ENCODE results near the gene CCDC24. TPM values are rescaled to one million over a fixed set of nuclear protein-coding genes. Genes with fewer than 3 reads are reported as not detected.

Gene CCDC24
- total and polyA plus RNA-seq, 4 donors = 0.92 to 4.2 (median 2.3) TPM

- DNase-seq (ENCODE audit: low spot score) = no peak
Observed at GRCh38 chr1:43954036-43954435, 37.4 kb upstream of the CCDC24 start.

GRCh38 chr1:43956234-43956633, 35.2 kb upstream of the CCDC24 start:
- Histone ChIP-seq H3K27me3 (ENCODE audit: control insufficient read depth in 4 of 4, insufficient read depth in 4 of 4, low read length in 3 of 4) (no peaks in the 10 kb centered on the region), H3K9me3 (ENCODE audit: control insufficient read depth in 4 of 4, low read length in 3 of 4) (no peaks in the 10 kb centered on the region), H3K27ac (ENCODE audit: low read depth in 1 of 2, low read length in 2 of 2) (no peak overlapping the region), H3K9ac (ENCODE audit: low read depth in 1 of 2, low read length in 2 of 2) (no peak overlapping the region), H3K4me1 (ENCODE audit: control insufficient read depth in 4 of 4, insufficient read depth in 4 of 4, low read length in 3 of 4) (no peaks in the 10 kb centered on the region), H3K36me3 (ENCODE audit: control insufficient read depth in 4 of 4, insufficient read depth in 3 of 4, low read depth in 1 of 4, low read length in 3 of 4) (peaks cover 2 to 47% (median 14%) of the 10 kb centered on the region in 4 donors), H3K4me3 (ENCODE audit: low read depth in 1 of 3, low read length in 3 of 3) (no peak overlapping the region)
- no peak for TF ChIP-seq RAD21 (IDR thresholded peaks at IDR 0.05)
- TF ChIP-seq EGR1 (IDR thresholded peaks at IDR 0.05; ENCODE audit: low read depth in 2 of 2) = no peak
- TF ChIP-seq GABPA (IDR thresholded peaks at IDR 0.05 in 1 of 2, conservative IDR thresholded peaks at IDR 0.05 in 1 of 2) = no peak
- TF ChIP-seq HNF4A (conservative IDR thresholded peaks at IDR 0.05) = no peak
- no peak for TF ChIP-seq CTCF (IDR thresholded peaks at IDR 0.05; ENCODE audit: low read depth, low read length, missing input control)
- no peak for TF ChIP-seq MAX (IDR thresholded peaks at IDR 0.05)
- TF ChIP-seq NR2F2 (IDR thresholded peaks at IDR 0.05) = no peak
- no peak for TF ChIP-seq ATF3 (IDR thresholded peaks at IDR 0.05)
- no peak for TF ChIP-seq SP1 (IDR thresholded peaks at IDR 0.05)
- no peak for TF ChIP-seq TAF1 (conservative IDR thresholded peaks at IDR 0.05)
- TF ChIP-seq ZBTB33 (IDR thresholded peaks at IDR 0.05) = no peak
- no peak for TF ChIP-seq REST (IDR thresholded peaks at IDR 0.05)
- TF ChIP-seq JUND (IDR thresholded peaks at IDR 0.05) = no peak
- 97% methylated on average over 8 of the region's 8 CpGs for WGBS
- no peak for DNase-seq (ENCODE audit: low spot score)

More at GRCh38 chr1:43954036-43954435, 37.4 kb upstream of the CCDC24 start:
- Histone ChIP-seq H3K27ac (ENCODE audit: low read depth in 1 of 2, low read length in 2 of 2) (no peak overlapping the region), H3K9ac (ENCODE audit: low read depth in 1 of 2, low read length in 2 of 2) (no peak overlapping the region), H3K4me3 (ENCODE audit: low read depth in 1 of 3, low read length in 3 of 3) (no peak overlapping the region), H3K9me3 (ENCODE audit: control insufficient read depth in 4 of 4, low read length in 3 of 4) (no peaks in the 10 kb centered on the region), H3K27me3 (ENCODE audit: control insufficient read depth in 4 of 4, insufficient read depth in 4 of 4, low read length in 3 of 4) (no peaks in the 10 kb centered on the region), H3K36me3 (ENCODE audit: control insufficient read depth in 4 of 4, insufficient read depth in 3 of 4, low read depth in 1 of 4, low read length in 3 of 4) (peaks cover 2 to 33% (median 8%) of the 10 kb centered on the region in 4 donors), H3K4me1 (ENCODE audit: control insufficient read depth in 4 of 4, insufficient read depth in 4 of 4, low read length in 3 of 4) (no peaks in the 10 kb centered on the region)
- 95% methylated on average over 5 of the region's 5 CpGs for whole genome bisulfite sequencing
- no peak for TF ChIP-seq YY1 (IDR thresholded peaks at IDR 0.05)
- TF ChIP-seq EGR1 (IDR thresholded peaks at IDR 0.05; ENCODE audit: low read depth in 2 of 2) = no peak
- no peak for TF ChIP-seq NR2F2 (IDR thresholded peaks at IDR 0.05)
- TF ChIP-seq REST (IDR thresholded peaks at IDR 0.05) = no peak
